NCI-H345 (cell line): ENCODE data around the gene LRRK1.

Source experiments
- DNase-seq: peaks from one replicate; lab custom pipeline; 2025; lab: John Stamatoyannopoulos, UW

LRRK1 gene

DNA sequence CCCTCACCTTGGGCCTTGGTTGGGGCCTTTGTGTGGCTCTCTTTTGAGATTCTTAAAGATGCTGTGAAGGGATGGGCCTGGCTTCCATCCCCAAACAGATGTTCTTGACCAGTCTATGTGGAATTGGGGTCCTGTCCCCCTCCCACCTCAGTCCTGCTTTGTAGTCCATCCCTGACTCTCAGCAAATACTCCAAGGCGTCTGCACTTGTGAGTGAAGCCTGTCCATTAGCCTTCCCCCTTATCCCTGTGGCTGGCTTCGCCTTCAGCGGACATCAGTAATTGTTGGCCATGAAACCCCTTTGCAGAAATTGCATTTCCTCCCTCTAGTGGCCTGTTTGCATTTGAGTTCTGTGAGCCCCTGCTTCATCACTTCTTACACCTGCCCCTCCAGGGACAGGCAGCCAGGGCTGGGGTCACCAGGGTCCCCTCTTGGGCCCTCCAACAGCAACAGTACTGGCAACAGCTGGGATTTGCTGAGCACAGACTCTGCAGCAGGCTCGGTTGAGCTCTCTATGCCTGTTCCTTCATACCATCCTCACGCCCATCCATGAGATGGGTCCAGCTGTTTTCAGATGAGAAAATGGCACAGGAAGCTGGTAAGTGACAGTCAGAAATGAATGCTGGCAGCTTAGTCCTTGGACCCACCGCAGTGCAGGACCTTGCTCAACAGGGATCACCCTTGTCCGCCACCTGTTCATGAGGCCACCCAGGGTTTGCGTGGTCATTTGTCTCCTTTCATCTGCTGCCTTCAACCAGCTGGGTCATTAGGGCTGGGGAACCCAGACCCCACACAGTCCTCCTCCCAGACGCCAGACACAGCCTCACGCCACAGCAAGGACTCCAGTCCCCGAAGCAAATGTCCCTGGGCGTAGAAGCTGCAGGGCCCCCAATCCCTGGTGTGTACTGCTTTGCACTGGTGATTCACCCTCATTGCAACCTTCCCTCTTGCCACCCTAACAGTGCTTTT, 8.9 kb upstream of the LRRK1 start:
- no peak for DNase-seq

DNA sequence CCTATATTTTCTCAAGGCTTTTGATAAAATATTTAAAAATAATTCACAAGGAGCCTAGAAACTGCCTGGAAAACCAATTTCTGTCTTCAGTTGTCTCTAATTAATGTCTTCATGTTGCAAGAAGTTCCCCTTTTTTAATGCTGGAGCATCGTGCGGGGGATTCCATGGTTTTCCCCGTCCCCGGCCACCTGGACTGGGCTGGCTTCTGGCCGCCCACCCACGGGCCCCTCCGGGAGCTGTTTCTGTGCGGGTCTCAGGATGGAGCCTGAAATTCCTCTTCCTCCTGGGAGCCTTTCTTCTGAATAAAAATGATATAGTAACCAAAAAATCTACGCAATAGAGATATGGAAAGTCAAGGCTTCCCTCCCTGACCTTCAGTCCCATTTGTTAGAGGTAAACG, 8.1 kb upstream of the LRRK1 start:
- no peak for DNase-seq

DNA sequence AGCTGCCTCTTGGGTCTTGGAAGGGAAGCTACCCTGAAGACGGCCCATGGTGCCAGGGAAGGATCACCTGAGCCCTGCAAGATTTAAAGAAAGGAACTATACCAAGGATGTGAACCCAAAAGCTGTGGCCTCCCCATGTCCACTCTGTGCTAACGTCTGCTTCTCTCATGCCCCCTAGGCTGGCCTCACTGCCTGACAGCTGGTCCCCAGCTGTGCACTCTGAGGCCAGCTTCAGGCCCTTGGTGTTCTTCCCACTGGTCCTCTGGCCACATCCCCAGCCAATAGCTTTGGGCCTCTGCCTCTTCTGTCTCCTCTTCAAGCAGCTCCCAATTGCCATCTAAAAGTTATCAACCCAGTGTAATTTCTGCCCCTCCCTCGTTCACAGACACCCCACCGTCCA, 5.2 kb upstream of the LRRK1 start:
- no peak for DNase-seq

DNA sequence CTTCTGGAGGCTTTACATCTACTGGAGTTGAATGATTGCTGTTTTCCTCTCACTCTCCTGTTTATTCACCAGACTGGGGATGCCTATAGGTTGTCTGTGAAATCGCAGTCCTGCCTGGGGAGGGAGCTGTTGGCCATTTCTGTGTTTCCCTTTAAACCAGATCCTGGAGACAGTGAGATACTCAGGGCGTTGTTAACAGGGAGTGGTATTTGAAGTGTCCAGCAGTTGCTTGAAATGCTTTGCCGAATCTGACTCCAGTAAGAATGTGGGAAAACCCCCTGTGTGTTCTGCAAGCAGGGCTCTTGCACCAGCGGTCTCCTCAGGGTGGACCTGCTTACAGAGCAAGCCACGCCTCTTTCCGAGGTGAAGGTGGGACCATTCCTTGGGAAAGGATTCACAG, 4.3 kb upstream of the LRRK1 start:
- DNase-seq = no peak

DNA sequence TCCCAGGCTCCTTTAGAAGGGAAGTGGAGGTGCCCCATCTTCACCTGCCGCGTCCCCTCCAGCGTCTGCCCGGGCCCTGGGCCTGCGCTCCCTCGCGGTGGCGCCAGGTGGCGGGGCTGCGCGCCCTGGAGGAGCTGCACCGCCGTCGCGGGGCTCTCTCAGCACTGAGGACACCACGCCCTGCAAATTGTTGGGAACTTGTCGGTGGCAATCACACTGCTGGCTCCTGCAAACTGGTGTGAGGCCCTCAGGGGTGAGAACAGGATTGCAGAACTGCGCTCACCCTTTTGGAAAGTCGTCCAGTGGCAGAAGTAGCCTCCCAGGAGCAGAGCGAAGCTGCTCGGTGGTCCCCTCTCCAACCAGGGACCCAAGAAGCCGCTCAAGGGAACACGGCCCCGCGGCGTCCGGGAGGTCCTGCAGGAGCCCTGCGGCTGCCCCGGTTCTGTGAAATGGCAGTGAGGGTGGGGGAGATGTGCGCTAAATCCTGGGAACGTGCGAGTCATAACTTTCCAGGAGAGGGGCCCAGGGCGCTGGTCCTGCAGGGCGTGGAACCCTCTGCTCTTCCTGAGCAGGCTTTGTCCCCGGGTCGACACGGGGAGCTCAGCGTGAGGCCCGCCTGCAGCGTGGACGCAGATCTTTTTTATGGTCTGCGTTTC, 995 bp upstream of the LRRK1 start:
- peak; percentile 64 for DNase-seq

DNA sequence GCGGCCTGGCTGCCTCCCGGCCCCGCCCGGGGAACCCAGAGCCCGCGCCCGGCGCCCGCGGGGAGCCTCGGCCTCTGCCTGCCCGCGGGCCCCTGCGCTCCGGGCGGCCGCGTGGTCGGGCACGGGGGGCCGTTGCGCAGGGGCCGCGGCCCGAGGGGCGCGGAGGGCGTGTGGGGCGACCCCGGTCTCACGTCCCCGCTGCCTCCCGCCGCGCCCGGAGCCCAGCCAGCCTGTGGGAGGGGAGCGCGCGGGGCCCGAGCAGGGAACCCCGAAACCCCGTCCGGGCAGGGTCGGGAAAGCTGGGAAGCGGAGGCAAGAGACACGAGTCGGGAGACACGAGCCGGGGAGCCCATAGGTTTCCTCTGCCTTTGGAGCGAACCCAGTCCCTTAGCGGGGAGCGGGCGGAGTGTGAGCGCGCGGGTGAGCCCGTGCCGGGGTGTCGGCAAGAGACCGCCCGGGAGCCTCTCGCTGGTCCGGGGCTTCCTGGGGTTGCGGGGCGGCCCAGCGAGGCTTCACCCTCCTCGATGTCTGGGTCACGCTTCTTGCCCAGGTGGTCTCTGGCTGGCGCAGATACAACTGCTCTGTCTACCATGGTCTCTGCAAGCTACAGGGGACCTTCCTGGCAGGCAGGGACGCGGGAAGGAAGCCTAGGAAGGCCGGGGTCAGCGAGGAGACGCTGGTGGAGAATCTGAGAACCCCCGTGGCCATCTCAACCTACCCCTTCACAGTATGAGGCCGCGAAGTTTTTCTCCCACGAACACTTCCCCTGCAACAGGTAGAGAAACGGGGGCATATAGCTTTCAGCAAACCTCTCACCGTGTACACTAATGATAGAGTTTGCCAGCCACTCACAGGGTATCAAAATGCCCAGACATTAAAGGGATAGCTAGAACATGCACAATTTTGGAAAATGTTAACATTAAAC, 586 bp downstream of the LRRK1 start:
- DNase-seq = no peak

DNA sequence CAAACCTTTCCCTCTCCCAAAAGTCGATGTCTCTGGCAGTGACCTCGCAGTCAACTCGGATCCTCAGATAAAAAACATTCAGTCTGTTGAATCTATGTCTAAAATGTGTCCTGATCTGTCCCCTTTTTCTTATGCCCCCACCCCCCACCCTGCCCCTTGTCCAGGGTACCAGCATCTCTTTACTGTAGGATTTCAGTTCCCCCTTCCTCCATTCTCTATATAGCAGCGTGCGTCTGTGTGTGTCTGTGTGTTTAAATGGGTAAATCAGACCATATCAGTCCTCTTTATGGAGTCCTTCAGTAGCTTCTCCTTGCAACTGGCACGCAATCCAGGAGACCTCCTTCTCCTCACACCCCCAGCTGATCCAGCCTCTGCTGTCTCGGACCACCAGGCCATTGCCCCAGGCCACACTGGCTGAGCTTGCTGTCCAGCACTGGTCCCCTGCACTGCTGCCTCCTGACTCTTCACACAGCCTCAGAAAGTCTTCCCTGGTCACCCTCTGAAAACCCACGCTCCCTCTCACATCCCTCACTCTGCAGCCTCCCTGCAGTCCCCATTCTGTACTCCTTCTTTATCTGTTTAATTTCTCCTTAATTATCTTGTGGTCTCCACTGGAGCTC, 1.5 kb downstream of the LRRK1 start:
- DNase-seq = no peak

DNA sequence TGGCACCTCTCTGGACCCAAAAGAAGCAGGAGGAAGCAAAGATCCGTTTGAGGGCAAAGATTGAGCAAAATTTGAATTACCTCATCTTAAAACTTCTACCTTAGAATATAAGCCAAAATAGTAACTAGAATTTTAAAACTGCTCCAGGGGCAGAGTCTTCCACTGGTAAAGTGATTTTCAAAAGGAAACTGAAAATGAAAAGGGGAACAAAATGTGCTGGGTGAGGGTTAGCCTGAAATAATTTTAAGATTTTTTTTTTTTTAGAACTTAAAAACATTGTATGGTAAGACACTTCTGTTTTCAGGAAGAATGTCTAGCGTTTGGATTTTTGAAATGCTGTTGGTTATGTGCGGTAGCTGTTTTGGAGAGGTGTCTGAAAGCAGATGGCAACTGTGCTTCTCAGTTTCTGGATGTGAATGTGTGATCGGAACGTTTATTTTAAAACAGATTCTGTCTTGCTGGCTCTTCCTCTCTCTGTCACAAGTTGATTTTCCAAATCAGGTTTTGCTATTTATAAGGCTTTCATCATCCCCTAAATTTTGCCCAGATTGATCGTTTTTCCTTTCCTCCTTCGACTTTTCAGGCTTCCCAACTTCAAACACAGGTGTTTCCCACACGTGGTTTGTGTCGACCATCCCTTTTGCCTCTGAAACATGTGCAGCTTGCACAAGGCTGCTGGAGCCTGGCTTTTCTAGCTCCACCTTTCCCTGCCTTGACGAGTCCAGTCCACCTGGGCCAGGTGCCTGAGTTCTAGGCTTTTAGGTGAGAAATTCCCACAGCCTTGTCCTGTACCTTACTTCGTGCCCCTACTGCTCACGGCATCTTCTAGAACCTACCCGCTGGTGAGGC, 3.3 kb downstream of the LRRK1 start:
- no peak for DNase-seq

DNA sequence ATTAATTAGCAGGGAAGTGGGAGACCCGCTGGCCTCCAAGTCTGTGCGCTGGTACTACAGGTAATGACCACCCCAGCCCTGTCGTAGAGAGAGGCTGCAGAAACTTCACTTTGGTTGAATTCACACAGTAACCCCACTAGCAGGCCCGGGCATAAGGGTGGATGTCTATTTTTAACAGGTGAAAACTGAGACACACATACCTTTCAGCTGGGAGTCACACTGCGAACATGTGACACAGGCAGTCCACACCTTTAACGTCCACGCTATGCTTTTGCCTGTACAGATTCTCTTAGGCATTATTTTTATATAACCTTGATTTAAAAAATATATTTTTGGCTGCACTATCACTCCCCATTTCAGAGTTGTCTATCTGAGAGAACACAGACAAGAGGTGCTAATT, 3.9 kb downstream of the LRRK1 start:
- DNase-seq = no peak

DNA sequence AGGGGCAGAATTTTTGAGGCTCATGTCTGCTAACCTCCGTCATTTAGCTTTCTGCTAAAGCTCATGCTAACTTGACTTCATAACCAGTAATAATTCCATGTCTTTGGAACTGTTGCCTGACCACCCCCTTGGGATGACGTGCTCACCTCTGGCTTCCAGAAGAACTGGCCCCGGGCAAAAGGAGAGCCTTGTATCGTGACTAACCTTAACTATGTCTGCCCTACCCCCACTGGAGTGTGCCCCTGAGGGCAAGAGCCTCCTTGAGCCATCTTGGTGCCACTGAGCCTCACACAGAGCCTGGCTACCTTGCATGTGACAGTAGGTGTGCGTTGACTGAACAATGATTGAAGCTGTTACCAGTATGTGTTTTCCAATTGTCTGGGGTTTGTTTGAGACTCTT, 4.7 kb downstream of the LRRK1 start:
- no peak for DNase-seq

DNA sequence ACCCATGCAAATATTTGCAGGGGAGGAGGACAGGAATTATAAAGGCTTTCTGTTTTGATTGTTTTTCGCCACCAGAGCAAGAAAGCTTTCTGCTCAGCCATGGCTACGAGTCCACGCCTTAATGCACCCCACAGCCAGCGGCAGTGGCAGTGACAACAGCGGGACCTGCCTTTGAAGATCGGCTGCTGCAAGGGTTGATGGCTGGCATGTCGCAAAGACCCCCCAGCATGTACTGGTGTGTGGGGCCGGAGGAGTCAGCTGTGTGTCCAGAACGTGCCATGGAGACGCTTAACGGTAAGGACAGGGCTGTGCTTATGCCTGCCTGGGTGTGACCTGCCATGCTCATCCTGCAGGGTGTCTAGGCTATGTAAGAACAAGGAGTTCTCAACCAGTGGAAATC, 5.3 kb downstream of the LRRK1 start:
- DNase-seq = no peak

DNA sequence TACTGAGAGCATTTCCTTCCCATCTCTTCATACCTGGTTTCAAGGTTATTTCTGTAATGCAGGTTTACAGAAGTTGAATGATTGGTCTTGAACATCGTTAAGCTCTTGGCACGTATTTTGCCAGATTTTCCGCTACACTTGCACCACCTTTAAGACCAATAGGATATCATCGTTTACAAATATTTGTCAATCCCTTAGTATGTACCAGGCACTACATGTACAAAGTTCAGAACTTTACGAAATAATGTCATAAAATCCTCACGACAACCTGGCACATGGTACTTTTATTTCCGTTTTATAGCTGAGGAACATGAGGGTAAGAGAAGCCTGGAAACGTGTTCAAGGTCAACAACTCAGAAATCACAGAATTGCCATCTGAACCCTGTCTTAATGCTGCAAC, 6.3 kb downstream of the LRRK1 start:
- no peak for DNase-seq

DNA sequence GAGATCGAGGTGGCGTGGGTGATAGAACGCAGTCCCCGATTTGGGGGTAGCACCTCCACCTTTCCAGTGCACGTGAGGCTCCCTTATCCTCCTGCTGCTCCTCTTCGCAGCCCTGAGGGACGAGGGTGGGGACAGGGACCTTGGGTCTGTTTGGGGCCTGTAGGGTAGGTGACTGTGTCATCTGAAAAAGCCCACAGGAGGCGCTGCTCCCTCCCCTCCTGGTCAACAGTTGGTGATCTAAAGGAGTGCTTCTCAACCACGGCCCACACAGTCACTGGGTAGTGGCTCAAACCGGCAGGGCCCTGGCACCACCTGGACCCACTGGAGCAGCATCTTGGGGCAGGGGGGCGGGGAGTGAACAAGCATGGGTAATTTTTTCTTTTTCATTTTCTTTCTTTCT, 7.1 kb downstream of the LRRK1 start:
- DNase-seq = no peak

DNA sequence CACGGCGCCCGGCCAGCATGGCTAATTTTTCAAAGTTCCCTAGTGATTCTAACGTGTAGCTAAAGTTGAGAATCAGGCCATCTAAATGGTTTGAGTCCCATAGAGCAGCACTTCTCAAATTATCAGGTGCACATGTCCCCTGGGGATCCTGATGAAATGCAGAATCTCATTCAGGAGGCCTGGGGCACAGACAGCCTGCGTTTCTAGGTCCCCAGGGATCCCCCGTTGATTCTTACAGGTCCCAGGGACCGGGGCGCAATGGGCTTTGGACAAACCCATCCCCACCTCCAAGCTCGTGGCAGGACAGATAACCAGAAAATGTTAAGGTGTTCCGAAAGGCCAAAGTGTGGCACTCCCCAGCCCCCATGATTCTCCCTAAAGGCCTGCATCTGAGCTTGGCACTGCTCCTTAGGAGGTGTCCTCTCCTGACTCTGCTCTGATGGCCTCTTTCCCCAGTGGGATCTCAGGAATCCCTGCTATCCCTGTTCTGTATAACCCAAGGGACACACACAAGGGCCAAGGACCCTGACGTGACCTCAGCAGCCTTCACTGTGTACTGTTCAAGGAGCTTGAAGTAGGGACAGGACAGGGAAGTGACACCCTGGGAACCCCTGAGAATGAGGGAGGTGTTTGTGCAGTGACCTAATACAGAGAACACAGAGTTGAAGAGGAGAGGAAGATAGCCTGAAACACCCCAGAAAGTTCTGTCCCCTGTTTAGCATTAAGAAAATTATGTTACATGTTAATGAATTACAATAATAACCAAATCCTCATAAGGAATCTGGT, 8.0 kb downstream of the LRRK1 start:
- no peak for DNase-seq

DNA sequence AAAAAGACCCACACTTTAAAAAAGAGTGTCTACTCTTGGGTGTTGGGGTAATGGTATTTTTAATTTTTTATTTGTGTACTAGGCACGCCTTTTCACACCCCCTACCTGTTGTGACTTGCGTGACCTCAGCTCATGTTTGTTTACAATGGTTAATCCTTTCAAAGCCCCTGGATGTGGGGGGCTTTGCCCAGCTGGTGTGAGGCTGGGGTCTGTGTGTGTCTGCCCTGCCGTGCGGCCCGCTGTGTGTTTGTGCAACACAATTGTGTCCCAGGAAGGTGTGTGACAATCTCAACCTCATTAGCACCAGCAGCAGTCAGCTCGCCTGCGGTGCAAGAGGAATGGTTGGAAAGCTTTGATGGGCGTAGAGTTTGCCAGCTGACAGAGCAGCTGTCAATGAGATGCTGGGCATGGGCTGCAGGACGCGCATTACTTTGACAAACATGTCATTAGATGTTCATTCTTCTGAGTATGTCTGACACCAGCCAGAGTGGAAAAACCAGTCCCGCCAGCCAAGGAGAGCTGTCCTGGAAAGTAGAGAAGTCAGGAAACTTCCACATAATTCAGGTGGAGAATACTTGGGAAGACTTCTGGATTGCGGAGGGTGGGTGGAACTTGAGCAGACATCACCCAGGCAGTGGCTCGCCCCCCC, 9.6 kb downstream of the LRRK1 start:
- DNase-seq = peak; percentile 75

DNA sequence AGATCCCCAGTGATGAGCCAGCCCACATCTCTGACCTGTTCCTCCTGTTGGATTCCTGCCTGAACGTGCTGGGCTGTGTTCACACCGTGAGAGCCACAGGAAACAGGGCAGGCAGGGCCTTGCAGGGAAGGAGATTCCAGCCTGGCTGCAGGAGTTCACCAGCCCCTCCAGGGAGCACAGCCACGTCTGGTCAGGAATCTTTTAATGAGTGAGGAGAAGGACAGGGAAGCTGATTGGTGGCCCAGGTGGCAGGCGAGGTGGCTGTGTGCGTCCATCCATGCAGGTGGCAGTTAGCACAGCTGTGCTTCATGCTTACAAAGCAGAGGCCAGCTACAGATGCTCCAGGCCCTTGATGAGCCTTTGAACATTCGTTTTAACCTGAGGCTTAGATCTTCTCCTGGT, 10.5 kb downstream of the LRRK1 start:
- peak; percentile 17 for DNase-seq

DNA sequence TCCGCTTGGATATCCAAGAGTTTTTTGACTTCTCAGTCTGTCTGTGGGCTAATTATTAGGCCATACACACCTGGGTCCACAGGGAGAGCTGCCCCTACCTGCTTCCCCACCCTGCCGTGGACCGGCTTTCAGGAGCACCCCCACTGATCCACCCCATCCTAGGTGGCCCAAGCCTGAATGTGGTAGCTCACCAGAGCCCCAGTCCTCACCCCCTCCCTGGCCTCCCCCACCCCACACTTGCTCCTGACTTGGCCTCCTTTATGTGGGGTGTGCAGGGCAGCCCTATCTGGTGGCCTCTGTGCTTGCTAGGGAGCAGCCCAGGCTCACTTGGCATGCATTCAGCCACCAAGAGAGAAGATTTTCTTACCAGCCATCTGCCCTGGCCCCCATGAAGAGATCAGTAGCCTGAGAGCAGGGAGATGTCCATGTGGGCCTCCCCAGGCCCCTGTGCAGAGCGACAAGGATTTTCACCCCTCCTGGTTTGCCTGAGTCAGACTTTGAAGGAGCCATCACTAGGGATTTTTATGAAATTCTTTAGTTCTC, 11.2 kb downstream of the LRRK1 start:
- DNase-seq = no peak

DNA sequence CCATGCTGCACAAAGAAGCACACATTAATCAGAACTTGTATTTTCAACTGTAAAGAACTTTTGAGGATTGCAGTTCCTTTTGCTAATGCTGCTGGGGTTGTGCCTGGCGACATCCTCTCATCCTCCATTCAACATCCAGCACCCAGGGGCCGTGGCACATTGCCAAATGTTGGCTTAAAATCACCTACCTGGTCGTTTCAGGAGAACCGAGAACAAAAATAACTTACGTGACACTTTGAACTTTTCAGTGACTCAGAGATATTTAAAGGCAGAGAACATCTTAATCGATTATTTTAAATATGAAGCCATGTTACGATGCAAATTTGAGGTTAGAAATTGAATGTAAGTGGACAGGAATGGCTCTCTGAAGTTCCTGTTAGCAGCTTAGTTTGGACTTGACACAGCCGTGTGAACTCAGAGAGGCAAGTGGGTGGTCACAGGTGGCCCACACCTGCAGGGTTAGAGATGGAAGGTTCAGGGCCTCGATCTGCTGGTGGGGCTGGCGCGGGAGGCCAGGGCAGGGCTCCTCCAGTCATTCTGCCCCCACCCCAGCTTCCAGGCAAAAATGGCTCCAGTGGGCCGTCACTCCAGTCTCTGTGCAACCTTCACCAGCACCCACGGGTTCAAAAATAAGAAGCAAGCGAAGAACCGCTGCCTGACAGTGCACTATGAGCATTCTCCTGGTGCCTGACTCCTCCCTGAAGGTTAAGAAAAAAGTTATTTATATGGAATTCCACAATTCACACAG, 12.2 kb downstream of the LRRK1 start:
- DNase-seq = peak; percentile 11
